IMR-90 (cell line): Measurements from ENCODE around the gene INPPL1. TPM values are rescaled to one million over a fixed set of nuclear protein-coding genes. Genes with fewer than 3 reads are reported as not detected.
A peak's percentile ranks its signal among the peaks of the same experiment; 100 is the strongest.

Source experiments
- ATAC-seq: fragments of 200-7000 bp; cut with Tn5 transposase; 2 replicates; pipeline ENCODE4 v1.9.1; 2020; ENCODE audit warnings: low read depth, mild to moderate bottlenecking, moderate library complexity
- Bru-seq: library from RNA; stranded (reverse); fragments of 400-500 nt; gene quantifications from one replicate; lab custom pipeline; 2021; lab: Mats Ljungman, UMichigan
- BruChase-seq, 2 experiments: library from RNA; stranded (reverse); fragments of 400-500 nt; gene quantifications; one replicate each; lab custom pipeline; 2021; lab: Mats Ljungman, UMichigan
- BruUV-seq: library from RNA; stranded (reverse); fragments of 400-500 nt; replicated peaks from 2 replicates; lab custom pipeline; 2021; lab: Mats Ljungman, UMichigan
- CTCF ChIA-PET: fragments of 300-600 bp; formaldehyde crosslinking; extraction: SDS; loops from one replicate; lab custom pipeline; 2021; ENCODE audit warnings: antibody characterized with exemption; lab: Yijun Ruan, JAX
- POLR2A ChIA-PET: fragments of 300-600 bp; sonication (Branson Sonifier 250); formaldehyde crosslinking; loops from one replicate; lab custom pipeline; 2022; ENCODE audit warnings: antibody characterized with exemption; ENCODE audit not compliant: unreplicated experiment; lab: Charles Lee
- DNase-seq: peaks from one replicate; pipeline ENCODE4 v3.0.0; 2013
- H2AFZ ChIP-seq: replicated peaks from 2 replicates; pipeline ENCODE3; 2013; ENCODE audit warnings: low read length, mild to moderate bottlenecking; ENCODE audit not compliant: poor library complexity
- H2AK5ac ChIP-seq: 2 replicates; pipeline ENCODE4 v1.6.1; 2013; ENCODE audit warnings: low read depth, low read length, inconsistent platforms
- H2AK9ac ChIP-seq: replicated peaks from 2 replicates; pipeline ENCODE3; 2013; ENCODE audit warnings: mild to moderate bottlenecking, low read depth, low read length, moderate library complexity; ENCODE audit not compliant: poor library complexity
- H2BK120ac ChIP-seq: 2 replicates; pipeline ENCODE4 v1.6.1; 2013; ENCODE audit warnings: low read depth, low read length, inconsistent platforms
- H2BK15ac ChIP-seq: 3 replicates; pipeline ENCODE4 v1.6.1; 2013; ENCODE audit warnings: low read depth, low read length, inconsistent platforms
- H2BK20ac ChIP-seq: 2 replicates; pipeline ENCODE4 v1.6.1; 2013; ENCODE audit warnings: low read depth, mild to moderate bottlenecking, inconsistent platforms, low read length, moderate library complexity
- H2BK5ac ChIP-seq: 2 replicates; pipeline ENCODE4 v1.6.1; 2013; ENCODE audit warnings: mild to moderate bottlenecking, low read depth, low read length, inconsistent platforms; ENCODE audit not compliant: poor library complexity, severe bottlenecking
- H3K14ac ChIP-seq: replicated peaks from 2 replicates; pipeline ENCODE4 v1.6.1; 2013; ENCODE audit warnings: low read depth, low read length, inconsistent platforms
- H3K18ac ChIP-seq: 2 replicates; pipeline ENCODE4 v1.6.1; 2013; ENCODE audit warnings: low read depth, low read length, control low read depth
- H3K23ac ChIP-seq: 2 replicates; pipeline ENCODE4 v1.6.1; 2013; ENCODE audit warnings: low read depth, low read length, inconsistent platforms
- H3K27ac ChIP-seq: 2 replicates; pipeline ENCODE4 v1.5.1; 2013; ENCODE audit warnings: mild to moderate bottlenecking, control low read depth, low read length; ENCODE audit not compliant: insufficient read depth
- H3K27me3 ChIP-seq: 2 replicates; pipeline ENCODE4 v1.6.1; 2013; ENCODE audit warnings: low read length; ENCODE audit not compliant: control insufficient read depth, insufficient read depth
- H3K36me3 ChIP-seq: 2 replicates; pipeline ENCODE4 v1.6.1; 2013; ENCODE audit warnings: low read length, mixed read lengths; ENCODE audit not compliant: control insufficient read depth, insufficient read depth
- H3K4ac ChIP-seq: 2 replicates; pipeline ENCODE4 v1.6.1; 2013; ENCODE audit warnings: low read depth, low read length, inconsistent platforms
- H3K4me1 ChIP-seq: 2 replicates; pipeline ENCODE4 v1.6.1; 2013; ENCODE audit warnings: low read length, mixed read lengths; ENCODE audit not compliant: control insufficient read depth, insufficient read depth
- H3K4me2 ChIP-seq: 2 replicates; pipeline ENCODE4 v1.6.1; 2013; ENCODE audit warnings: low read depth, mild to moderate bottlenecking, control low read depth, low read length, moderate library complexity
- H3K4me3 ChIP-seq: 2 replicates; pipeline ENCODE4 v1.5.1; 2013; ENCODE audit warnings: low read depth, mild to moderate bottlenecking, control low read depth, low read length, moderate library complexity; ENCODE audit not compliant: insufficient read depth
- H3K56ac ChIP-seq: 2 replicates; pipeline ENCODE4 v1.6.1; 2013; ENCODE audit warnings: low read length, inconsistent platforms; ENCODE audit not compliant: insufficient read depth; ENCODE audit errors: extremely low read depth
- H3K79me1 ChIP-seq, 2 experiments: 2 replicates each; pipeline ENCODE4 v1.6.1; 2013; ENCODE audit warnings: low read length in 2 of 2, inconsistent platforms in 1 of 2, low read depth in 1 of 2
- H3K9ac ChIP-seq: 2 replicates; pipeline ENCODE4 v1.6.1; 2013; ENCODE audit warnings: low read depth, low read length, control low read depth
- H3K9me1 ChIP-seq: 2 replicates; pipeline ENCODE4 v1.6.1; 2013; ENCODE audit warnings: low read length, inconsistent platforms; ENCODE audit not compliant: insufficient read depth
- H3K9me3 ChIP-seq: 2 replicates; pipeline ENCODE4 v1.6.1; 2013; ENCODE audit warnings: low read length; ENCODE audit not compliant: control insufficient read depth, insufficient read depth
- H4K20me1 ChIP-seq: 2 replicates; pipeline ENCODE4 v1.6.1; 2013; ENCODE audit warnings: low read length, inconsistent platforms; ENCODE audit not compliant: insufficient read depth
- H4K5ac ChIP-seq: 2 replicates; pipeline ENCODE4 v1.6.1; 2013; ENCODE audit warnings: mild to moderate bottlenecking, low read depth, low read length, control low read depth
- H4K8ac ChIP-seq, 2 experiments: 2 replicates each; pipeline ENCODE4 v1.6.1; 2013; ENCODE audit warnings: low read depth in 2 of 2, low read length in 2 of 2, control low read depth in 1 of 2, inconsistent platforms in 1 of 2
- H4K91ac ChIP-seq: 2 replicates; pipeline ENCODE4 v1.6.1; 2013; ENCODE audit warnings: low read depth, low read length, inconsistent platforms; ENCODE audit not compliant: insufficient read depth
- CEBPB ChIP-seq: IDR thresholded peaks from 2 replicates; pipeline ENCODE4 v1.6.1; 2012; ENCODE audit warnings: low read depth, low read length, improper control_type of control experiment
- MAZ ChIP-seq: IDR thresholded peaks from 2 replicates; pipeline ENCODE4 v1.6.1; 2012; ENCODE audit warnings: low read depth, mild to moderate bottlenecking, low read length, improper control_type of control experiment, moderate library complexity, borderline replicate concordance
- MXI1 ChIP-seq: IDR thresholded peaks from 2 replicates; pipeline ENCODE4 v1.6.1; 2012; ENCODE audit warnings: low read depth, mild to moderate bottlenecking, low read length, moderate library complexity, borderline replicate concordance
- WGBS, 2 experiments: methylation state at CpG; one replicate each; pipeline versions ENCODE4 v1.1.5 to v1.1.7; 2013; ENCODE audit warnings: missing lambda C conversion rate in 2 of 2; ENCODE audit not compliant: insufficient read length in 1 of 2; ENCODE audit errors: extremely low coverage in 2 of 2; 5-methylcytosine and 5-hydroxymethylcytosine counted together
- dilution Hi-C: fragments of 300-500 bp; cut with HindIII; formaldehyde crosslinking; loops from one replicate; pipeline ENCODE4 v1.14.3; 2018; ENCODE audit warnings: low sequenced_read_pairs; ENCODE audit not compliant: unreplicated experiment
- in situ Hi-C: fragments of 300-500 bp; cut with MboI; formaldehyde crosslinking; loops from 3 replicates; pipeline ENCODE4 v1.14.3; 2019; ENCODE audit warnings: low sequenced_read_pairs, inconsistent platforms, mixed read lengths
- intact Hi-C: fragments of 100-400 bp; cut with micrococcal nuclease; formaldehyde crosslinking; loops from 2 replicates; pipeline ENCODE4 v1.10.0; 2022
- long read RNA-seq: library from polyadenylated mRNA; unstranded; transcript quantifications from one replicate; pipeline ENCODE4 v2.0.0, GENCODE V29; 2021; ENCODE audit not compliant: unreplicated experiment
- polyA plus RNA-seq, 3 experiments: library from polyadenylated mRNA; depleted of rRNA; stranded (reverse); fragments of >200 nt; gene quantifications; 2 replicates each; pipeline ENCODE4 v1.2.3, GENCODE V29; 2012; ENCODE audit warnings: low replicate concordance in 1 of 3
- total RNA-seq: library from RNA; depleted of rRNA; stranded (reverse); fragments of >200 nt; gene quantifications from 2 replicates; pipeline ENCODE4 v1.2.3, GENCODE V29; 2012; rRNA removed

Gene INPPL1, protein sequence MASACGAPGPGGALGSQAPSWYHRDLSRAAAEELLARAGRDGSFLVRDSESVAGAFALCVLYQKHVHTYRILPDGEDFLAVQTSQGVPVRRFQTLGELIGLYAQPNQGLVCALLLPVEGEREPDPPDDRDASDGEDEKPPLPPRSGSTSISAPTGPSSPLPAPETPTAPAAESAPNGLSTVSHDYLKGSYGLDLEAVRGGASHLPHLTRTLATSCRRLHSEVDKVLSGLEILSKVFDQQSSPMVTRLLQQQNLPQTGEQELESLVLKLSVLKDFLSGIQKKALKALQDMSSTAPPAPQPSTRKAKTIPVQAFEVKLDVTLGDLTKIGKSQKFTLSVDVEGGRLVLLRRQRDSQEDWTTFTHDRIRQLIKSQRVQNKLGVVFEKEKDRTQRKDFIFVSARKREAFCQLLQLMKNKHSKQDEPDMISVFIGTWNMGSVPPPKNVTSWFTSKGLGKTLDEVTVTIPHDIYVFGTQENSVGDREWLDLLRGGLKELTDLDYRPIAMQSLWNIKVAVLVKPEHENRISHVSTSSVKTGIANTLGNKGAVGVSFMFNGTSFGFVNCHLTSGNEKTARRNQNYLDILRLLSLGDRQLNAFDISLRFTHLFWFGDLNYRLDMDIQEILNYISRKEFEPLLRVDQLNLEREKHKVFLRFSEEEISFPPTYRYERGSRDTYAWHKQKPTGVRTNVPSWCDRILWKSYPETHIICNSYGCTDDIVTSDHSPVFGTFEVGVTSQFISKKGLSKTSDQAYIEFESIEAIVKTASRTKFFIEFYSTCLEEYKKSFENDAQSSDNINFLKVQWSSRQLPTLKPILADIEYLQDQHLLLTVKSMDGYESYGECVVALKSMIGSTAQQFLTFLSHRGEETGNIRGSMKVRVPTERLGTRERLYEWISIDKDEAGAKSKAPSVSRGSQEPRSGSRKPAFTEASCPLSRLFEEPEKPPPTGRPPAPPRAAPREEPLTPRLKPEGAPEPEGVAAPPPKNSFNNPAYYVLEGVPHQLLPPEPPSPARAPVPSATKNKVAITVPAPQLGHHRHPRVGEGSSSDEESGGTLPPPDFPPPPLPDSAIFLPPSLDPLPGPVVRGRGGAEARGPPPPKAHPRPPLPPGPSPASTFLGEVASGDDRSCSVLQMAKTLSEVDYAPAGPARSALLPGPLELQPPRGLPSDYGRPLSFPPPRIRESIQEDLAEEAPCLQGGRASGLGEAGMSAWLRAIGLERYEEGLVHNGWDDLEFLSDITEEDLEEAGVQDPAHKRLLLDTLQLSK
- total RNA-seq (26.9 and 27.4 TPM in 2 replicates), polyA plus RNA-seq (2012; rRNA removed) (105 and 120 TPM in 2 replicates), Bru-seq, nascent RNA (percentile 84 among the genes with signal in this experiment), BruChase-seq, experiment 1, labeled RNA remaining after a 6-hour chase (percentile 95 among the genes with signal in this experiment), BruChase-seq, experiment 2, labeled RNA remaining after a 2-hour chase (percentile 95 among the genes with signal in this experiment)
- polyA plus RNA-seq (2012; cell fraction: cytosol; rRNA removed): 22.4 and 46.8 TPM in 2 replicates
- 826 and 1,150 TPM in 2 replicates for polyA plus RNA-seq (2012; cell fraction: nucleus; rRNA removed; ENCODE audit: low replicate concordance)
- long read RNA-seq, full-length matches to known transcripts: 4 of 86 reads
- long read RNA-seq, partial matches to known transcripts: 73 of 86 reads
- long read RNA-seq, other reads (novel, unspliced or antisense): 9 of 86 reads

DNA sequence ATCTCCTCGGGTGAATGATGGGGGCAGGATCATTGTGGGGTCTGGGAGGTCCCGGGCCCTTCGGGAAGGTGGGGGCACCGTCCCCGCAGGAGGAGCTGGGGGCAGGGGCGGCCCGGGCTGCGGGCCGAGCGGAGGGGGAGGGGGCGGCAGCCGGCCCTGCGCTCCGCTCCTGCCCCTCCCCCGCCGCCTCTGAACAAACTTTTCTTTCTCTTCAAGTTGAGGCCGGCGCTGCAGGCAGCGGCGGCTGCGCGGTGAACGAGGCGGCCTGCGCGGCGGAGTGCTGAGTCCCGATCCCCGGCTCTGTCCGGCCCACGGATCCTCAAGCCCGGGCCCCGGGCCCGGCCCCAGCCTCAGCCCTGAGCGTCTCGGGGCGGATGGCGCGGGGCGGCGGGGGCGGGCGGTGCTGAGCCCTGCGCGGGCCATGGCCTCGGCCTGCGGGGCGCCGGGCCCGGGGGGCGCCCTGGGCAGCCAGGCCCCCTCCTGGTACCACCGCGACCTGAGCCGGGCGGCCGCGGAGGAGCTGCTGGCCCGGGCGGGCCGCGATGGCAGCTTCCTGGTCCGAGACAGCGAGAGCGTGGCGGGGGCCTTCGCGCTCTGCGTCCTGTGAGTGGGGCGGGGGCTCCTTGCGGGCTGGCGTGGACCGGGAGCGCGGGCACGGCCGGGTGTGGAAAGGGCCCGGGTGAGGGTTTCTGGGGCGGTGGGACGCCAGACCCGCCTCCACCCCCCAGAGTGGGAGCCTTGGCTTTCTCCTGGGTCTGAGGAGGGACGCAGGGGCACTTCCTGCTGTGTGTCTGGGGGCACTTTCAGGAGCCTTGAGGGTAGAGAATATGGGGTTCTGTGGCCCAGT lies at the start of gene INPPL1:
Gene INPPL1 (plus strand): TSS at position 204 of the 847 bp plus-strand sequence. CDS start 218 bp downstream, at position 422.
- H3K9me1 ChIP-seq: peaks cover 7% of the 10 kb centered on the region; the same call in 1 of the 2 replicates
- peak within 1 kb of the TSS; percentile 93 for H2AK5ac ChIP-seq
- ChIA-PET CTCF (interaction anchor here (0.5 to 1.5 kb wide), 3 partner anchors 42 to 220 kb away, joined by 3 to 4 read pairs (median 4); no protein-coding TSS in a partner anchor), POLR2A (interaction anchor here (0.6 to 1.1 kb wide), 2 partner anchors 10 to 11 kb away, joined by 3 read pairs; no protein-coding TSS in a partner anchor)
- peak within 1 kb of the TSS; percentile 100 for H2AK9ac ChIP-seq
- peaks cover 30% of the 10 kb centered on the region for H3K36me3 ChIP-seq
- WGBS, 2 experiments: 0% methylated on average over 14 of the region's 81 CpGs; no CpG with 5 or more reads in 1 of the 2 experiments
- ATAC-seq: peak; percentile 7
- peak within 1 kb of the TSS; percentile 95 for H2BK5ac ChIP-seq
- no peaks in the 10 kb centered on the region for H3K27me3 ChIP-seq
- peak within 1 kb of the TSS; percentile 98 for H3K4me3 ChIP-seq
- H3K9me3 ChIP-seq: no peaks in the 10 kb centered on the region
- H3K18ac ChIP-seq: peak within 1 kb of the TSS; percentile 94
- peaks cover 23 to 55% of the 10 kb centered on the region in 2 experiments; a peak in 3 of 4 replicates for H3K79me1 ChIP-seq
- H3K9ac ChIP-seq: peak within 1 kb of the TSS; percentile 98
- peaks cover 45% of the 10 kb centered on the region for H4K20me1 ChIP-seq
- peak within 1 kb of the TSS; percentile 88; the same call in 2 of the 3 replicates for H2BK15ac ChIP-seq
- dilution Hi-C loops (no loop called here), in situ Hi-C loops (no loop called here), intact Hi-C loops (loop anchor here (1.0 kb wide), 1 partner anchor 199 kb away; no protein-coding TSS in a partner anchor)
- H3K23ac ChIP-seq: peak within 1 kb of the TSS; percentile 98
- H3K4me2 ChIP-seq: peak within 1 kb of the TSS; percentile 99
- no peak for DNase-seq
- BruUV-seq: no TSS peak
- peaks cover 6% of the 10 kb centered on the region; the same call in 1 of the 2 replicates for H3K4me1 ChIP-seq
- H2BK20ac ChIP-seq: no peak within 1 kb of the TSS
- peak within 1 kb of the TSS; percentile 97 for H4K5ac ChIP-seq
- peak within 1 kb of the TSS; percentile 100 for H3K14ac ChIP-seq
- peak within 1 kb of the TSS; percentile 97 for H4K91ac ChIP-seq
- peak within 1 kb of the TSS; percentile 95 to 99 for H4K8ac ChIP-seq
- H2AFZ ChIP-seq: peak within 1 kb of the TSS; percentile 91
- H3K27ac ChIP-seq: peak within 1 kb of the TSS; percentile 96
- H3K4ac ChIP-seq: peak within 1 kb of the TSS; percentile 99
- H3K56ac ChIP-seq: peak within 1 kb of the TSS; percentile 93
- TF ChIP-seq MAZ (peak; percentile 22; the same call in 1 of the 2 replicates), CEBPB (no peak), MXI1 (peak; percentile 30; the same call in 1 of the 2 replicates)
- H2BK120ac ChIP-seq: peak within 1 kb of the TSS; percentile 37
